HG03378 (cell line): ENCODE measurements around the gene FARP1.

Experiments used
- ATAC-seq: cut with Tn5 transposase; IDR thresholded peaks from one replicate; pipeline ENCODE4 v1.9.1; 2021; ENCODE audit warnings: mild to moderate bottlenecking, moderate library complexity; ENCODE audit not compliant: unreplicated experiment

FARP1 gene

DNA sequence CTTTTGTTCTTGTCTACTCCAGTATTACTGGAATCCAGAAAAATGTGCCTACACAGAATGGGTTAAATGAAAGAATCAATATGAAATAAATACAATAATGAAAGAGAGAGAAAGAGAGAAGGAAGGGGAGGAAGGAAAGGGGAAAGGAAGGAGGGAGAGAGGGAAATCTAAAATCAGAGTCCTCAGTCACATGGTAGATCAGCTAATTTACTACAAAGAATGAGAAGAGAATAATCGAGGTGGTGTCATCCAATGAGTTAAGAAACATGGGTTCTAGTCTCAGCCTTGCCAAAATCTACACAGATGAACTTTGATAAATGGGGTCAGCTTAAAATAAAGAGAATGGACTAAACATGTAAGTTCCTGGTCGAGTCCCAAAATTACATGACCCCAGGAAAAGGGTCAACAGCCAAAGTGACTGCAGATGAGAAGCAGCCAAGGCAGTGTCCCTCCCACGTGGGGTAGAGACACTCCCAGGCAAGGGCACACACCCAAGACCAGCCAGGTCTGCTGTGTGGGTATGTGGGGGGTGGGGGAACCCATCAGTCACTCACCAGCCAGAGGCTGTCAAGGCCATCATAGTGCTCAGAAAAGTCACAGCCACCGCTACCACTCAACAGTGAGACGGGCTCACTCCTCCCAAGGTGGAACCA, 330.4 kb downstream of the FARP1 start:
- no peak for ATAC-seq

DNA sequence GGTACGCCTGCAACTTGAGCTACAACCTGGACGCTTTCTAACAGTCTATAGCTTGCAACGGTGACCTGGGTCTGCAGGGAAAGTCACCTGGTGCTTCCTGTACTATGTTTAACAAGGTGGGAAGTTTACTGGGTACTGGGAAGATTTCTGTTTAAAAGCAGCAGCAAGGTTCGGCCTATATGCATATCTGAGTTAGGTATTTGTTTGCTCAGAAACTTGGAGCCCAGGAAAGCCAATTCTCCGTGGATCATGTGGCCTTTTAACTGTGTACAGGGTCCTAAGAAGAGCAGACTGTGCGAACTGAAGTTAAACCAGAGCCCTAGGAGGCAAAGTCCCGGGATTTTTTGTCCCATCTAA, 330.9 kb downstream of the FARP1 start:
- no peak for ATAC-seq

- no peak for ATAC-seq
Measured at GRCh38 chr13:98474292-98474691, 331.4 kb downstream of the FARP1 start.

- ATAC-seq = no peak
Measured at GRCh38 chr13:98474761-98475160, 331.9 kb downstream of the FARP1 start.

DNA sequence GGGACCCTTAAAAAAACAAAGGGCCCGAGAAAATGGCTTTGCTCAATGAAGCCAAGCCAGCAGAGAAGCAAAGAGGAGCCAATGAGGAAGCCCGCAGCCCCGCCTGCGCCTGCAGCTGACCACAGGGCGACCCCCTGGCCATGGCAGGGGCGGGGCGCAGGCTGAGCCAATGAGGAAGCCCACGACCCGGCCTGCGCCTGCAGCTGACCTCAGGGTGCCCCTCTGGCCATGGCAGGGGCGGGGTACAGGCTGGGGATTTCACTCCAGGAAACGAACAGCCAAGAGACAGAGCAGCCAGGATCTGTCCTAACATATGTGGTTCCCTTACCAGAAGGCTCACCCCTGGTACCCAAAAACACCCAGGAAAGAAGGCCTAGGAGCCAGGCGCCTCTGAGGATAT, 332.6 kb downstream of the FARP1 start:
- ATAC-seq = no peak

GRCh38 chr13:98476106-98476505, 333.2 kb downstream of the FARP1 start:
- ATAC-seq = peak; percentile 25

GRCh38 chr13:98476538-98476966, 333.7 kb downstream of the FARP1 start:
- peak; percentile 96 for ATAC-seq

- peak; percentile 46 for ATAC-seq
Measured at GRCh38 chr13:98478189-98479129, 335.6 kb downstream of the FARP1 start.

DNA sequence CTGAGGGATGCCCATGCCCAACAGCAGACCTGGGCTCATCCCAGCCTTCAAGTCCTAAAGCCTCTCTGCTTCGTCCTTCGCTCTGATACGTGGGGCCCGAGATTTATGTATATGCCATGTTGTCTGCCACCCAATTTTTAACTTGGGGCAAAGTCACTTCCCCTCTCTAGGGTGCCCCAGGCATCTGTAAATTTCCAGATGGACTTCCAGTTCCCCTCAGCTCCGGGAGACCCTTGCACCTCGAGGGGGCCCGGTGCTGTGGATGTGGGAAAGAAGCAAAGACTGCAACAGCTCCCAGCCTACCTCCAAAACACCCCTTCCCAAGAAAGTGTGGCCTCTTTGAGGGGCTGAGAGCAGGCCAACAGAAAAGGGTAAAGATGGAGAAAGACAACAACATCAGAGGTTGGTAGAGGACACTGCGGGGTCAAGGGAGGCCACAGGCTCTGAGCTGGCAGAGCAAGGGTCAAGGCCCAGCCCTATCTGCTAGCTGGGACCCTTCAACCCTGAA, 336.7 kb downstream of the FARP1 start:
- ATAC-seq = no peak

DNA sequence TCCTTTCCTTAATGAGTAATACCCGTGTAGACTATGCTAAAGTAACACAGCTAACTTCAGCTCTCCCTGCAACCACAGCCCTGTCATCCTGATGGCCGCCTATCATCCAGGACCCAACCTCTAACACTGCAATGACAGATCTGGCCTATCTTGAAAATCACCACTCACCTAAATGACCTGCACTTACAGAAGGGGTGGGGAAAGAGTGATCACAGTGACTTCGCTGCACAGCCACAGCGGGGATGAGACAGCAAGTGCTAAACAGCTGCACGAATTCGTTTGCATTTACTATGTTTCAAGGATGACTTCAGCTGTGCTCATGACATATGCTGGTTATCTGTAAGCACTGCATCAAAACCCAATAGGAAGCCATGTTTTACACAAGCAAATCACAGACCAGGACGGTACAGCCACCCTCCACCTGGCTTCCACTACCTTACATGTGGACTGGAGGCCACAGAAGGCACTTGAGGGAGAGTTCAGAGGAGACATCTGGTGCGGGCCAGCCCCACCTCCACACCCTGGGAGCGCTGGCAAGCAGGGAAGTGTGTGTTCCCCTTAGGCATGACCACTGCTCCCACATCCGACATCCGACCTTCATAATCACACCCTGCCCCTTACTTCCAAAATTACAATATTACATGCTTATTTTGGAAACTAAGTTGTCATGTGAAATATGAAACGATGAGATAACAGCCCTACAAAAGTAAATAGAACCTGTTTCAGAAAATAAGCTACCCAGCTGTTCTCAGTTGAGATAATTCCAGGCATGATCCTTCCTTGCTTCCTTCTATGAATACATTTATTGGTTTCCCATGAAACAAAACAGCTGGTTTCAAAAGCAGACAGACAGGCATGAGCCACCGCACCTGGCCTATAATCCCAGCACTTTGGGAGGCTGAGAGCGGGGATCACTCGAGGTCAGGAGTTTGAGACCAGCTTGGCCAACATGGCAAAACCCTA, 338.3 kb downstream of the FARP1 start:
- ATAC-seq = no peak

GRCh38 chr13:98482476-98483444, 339.9 kb downstream of the FARP1 start:
- ATAC-seq = no peak

GRCh38 chr13:98483601-98484288, 340.9 kb downstream of the FARP1 start:
- no peak for ATAC-seq

GRCh38 chr13:98484289-98485219, 341.7 kb downstream of the FARP1 start:
- peak; percentile 36 for ATAC-seq

GRCh38 chr13:98485561-98485960, 342.7 kb downstream of the FARP1 start:
- ATAC-seq = no peak

DNA sequence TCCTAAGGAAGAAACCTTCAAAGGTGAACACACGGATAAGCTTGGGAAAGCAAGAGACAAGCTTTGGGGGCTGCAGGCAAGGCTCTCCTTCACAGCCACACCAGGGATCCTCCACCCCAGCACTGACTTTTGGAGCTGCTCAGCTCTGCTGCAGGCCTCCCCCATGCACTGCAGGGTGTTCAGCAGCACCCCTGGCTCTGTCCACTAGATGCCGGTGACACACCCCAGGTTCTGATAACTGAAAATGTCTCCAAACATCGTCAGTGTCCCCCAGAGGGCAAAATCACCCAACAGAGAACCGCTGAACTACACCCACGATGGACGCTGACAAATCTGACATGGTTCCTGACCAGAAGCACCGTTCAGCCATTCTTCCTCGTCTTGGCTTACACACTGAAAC, 343.5 kb downstream of the FARP1 start:
- no peak for ATAC-seq

DNA sequence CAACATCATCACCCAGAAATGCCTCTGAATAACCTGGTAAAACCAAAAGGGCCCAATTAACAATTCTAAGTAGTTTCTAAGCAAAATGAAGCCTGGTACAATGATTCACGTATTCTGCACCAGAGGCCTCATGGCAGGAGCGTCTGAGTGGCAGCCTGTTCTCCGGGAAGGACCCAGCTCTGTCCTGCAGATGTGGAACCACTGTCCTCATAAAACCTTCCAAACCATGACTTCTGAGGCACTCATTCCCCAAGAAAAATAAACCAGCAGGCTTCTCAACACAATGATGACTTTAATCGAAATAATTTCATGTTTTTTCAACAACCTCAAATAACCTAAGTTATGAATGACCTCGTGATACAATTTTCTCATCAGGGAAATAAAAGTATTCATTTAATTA, 344.1 kb downstream of the FARP1 start:
- ATAC-seq = no peak

DNA sequence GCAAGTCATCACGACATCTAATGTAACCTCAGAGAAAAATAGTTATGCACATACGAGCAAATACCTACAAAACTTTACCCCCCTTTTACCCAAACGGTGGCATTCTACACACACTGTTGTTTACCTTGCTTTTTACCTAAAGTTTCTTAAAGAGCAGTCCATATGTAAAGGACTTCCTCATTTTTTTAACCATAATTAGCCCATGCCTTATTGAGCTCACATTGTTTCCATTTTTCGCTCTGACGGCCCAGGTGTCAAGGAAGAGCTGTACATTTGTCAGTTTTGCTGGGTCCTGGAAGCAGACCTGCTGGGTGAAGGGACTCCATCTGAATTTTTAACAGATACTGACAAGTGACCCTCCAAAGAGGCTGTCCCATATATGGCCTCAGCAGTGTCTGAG, 344.6 kb downstream of the FARP1 start:
- ATAC-seq = no peak

DNA sequence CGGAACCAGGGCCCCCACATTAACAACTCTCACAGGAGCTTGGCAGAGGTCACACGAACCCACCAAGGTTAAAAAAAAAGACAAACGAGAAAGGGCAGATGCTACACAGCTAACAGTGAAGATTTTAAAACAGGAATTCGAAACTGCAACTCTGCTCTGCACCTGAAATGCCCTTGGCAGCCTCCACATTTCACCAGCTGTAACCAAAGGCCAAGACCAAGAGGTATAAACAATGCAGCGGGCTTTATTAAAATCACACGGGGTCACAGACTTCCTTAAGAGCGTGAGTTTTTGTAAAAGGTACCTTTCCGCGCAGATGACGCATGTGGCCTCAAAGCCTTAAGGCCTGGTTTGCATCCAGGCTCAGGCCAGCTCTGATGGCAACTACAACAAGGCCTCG, 345.8 kb downstream of the FARP1 start:
- no peak for ATAC-seq
